Activated T-helper 1 cell treated with Interleukin-2 at 50 U/mL for 16 hours (primary cell): ENCODE results near the gene ALDH7A1.
"Not testable (repeated sequence)": the region's sequence is repeated elsewhere in the genome, so short reads cannot be mapped to it uniquely, and the experiment has no call there.

Source experiments
- DNase-seq: peaks from one replicate; pipeline ENCODE4 v3.0.0-alpha.2; 2020; ENCODE audit warnings: low read depth

ALDH7A1 gene

GRCh38 chr5:126594748-126595485 is at the start of gene ALDH7A1:
TSS of gene ALDH7A1 (minus strand) at chr5:126595219. CDS start at chr5:126595198, 21 bp downstream.
- DNase-seq, result peak; percentile 13

DNA sequence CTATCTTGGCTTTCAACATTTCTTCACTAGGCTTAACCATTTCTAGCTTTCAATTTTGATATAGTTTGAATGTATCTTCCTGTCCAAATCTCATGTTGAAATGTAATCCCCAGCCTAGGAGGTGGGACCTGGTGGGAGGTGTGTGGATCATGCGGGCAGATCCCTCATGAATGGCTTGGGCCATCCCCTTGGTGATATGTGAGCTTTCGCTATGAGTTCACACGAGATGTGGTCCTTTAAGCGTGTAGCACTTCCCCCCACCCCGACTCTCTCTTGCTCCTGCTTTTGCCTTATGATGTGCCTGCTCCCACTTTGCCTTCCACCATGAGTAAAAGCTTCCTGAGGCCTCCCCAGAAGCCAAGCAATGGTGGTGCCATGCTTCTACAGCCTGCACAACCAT is 46.4 kb upstream of the ALDH7A1 start:
- no peak for DNase-seq

DNA sequence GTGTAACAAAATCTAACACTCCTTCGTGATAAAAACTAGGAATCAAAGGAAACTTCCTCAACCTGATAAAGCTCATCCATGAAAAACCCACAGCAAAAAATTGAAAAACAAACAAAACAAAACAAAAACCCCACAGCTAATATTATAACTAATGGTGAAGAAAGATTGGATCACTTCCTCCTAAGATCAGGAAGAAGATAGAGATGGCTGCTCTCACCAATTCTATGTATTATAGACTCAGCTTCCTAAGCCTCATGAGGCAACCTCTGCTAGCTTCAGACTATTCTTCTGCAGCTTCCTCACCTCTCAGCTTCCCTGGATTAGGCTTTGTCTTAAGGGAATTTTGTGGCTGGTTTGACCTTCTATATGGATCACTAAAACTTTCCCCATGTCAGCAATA is 45.8 kb upstream of the ALDH7A1 start:
- DNase-seq, result no peak

- no peak for DNase-seq
Observed at GRCh38 chr5:126636956-126637355, 41.9 kb upstream of the ALDH7A1 start.

DNA sequence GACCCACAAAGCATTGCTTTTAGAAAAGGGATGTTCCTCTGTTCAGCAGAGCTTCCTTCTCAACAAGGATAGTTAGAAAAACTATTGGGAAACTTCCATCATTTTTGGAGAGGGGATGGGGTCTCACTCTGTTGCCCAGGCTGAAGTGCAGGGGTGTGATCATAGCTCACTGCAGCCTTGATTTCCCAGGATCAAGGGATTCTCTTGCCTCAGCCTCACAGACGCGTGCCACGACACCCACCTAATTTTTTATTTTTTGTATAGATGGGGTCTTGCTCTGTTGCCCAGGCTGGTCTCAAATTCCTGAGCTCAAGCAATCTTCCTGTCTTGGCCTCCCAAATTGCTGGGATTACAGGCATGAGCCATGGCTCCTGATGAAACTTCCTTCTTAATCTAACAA is 40.6 kb upstream of the ALDH7A1 start:
- no peak for DNase-seq

DNA sequence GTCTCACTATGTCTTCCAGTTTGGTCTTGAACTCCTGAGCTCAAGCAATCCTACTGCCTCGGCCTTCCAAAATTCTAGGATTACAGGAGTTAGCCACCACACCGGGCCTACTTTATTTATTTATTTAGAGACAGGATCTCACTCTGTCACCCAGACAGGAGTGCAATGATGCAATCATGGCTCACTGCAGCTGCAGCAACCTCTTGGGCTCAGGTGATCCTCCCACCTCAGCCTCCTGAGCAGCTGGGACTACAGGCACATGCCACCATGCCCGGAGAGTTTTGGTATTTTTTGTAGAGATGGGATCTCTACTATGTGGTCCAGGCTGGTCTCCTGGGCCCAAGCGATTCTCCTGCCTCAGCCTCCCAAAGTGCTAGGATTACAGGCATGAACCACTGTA is 38.5 kb upstream of the ALDH7A1 start:
- no peak for DNase-seq

- no peak for DNase-seq
Observed at GRCh38 chr5:126631920-126632319, 36.9 kb upstream of the ALDH7A1 start.

GRCh38 chr5:126628102-126628501 is 33.1 kb upstream of the ALDH7A1 start:
- DNase-seq, result no peak

DNA sequence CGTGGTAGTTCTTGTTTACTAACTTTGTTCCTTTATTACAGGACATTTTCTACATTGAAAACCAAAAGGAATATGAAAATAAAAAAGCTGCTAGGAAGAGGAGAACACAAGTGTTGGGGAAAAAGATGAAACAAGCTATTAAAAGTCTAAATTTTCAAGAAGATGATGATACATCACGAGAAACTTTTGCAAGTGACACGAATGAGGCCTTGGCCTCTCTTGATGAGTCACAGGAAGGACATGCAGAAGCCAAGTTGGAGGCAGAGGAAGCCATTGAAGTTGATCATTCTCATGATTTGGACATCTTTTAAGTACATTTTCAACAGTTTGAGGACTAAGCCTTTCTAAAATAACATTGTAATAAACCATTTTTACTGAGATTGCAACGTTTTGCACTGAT is 29.5 kb upstream of the ALDH7A1 start:
- no peak for DNase-seq

- DNase-seq, result no peak
Observed at GRCh38 chr5:126619781-126620180, 24.8 kb upstream of the ALDH7A1 start.

GRCh38 chr5:126617603-126618002 is 22.6 kb upstream of the ALDH7A1 start:
- not testable (repeated sequence) for DNase-seq

DNA sequence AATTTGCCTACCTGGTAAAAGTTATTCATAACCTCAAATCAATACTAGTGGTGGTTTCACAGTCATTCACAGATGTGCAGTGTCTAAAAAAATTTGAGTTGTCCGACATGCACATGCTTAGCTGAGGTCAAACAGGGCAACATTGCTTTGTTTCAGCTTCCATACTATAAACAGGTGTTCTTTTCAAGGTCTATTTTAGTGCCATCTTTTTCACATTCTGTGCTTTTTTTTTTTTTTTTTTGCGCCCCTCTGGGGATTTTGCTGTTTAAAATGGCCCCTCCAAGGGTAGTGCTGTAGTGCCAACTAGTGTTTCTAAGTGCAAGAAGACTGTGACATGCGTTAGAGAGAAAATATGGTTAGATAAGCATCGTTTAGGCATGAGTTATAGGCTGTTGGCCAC is 20.3 kb upstream of the ALDH7A1 start:
- DNase-seq, result no peak

- no peak for DNase-seq
Observed at GRCh38 chr5:126613941-126614592, 19.0 kb upstream of the ALDH7A1 start.

DNA sequence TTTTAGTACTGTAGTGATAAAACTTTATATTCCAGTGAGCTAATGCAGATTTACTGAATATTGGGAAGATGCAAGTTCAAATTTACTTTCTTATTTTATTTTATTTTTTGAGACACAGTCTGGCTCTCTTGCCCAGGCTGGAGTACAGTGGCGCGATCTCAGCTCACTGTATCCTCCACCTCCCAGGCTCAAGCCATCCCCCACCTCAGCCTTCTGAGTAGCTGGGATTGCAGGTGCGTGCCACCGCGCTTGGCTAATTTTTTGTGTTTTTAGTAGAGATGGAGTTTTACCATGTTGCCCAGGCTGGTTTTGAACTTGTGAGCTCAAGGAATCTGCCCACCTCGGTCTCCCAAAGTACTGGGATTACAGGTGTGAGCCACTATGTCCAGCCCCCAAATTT is 15.6 kb upstream of the ALDH7A1 start:
- no peak for DNase-seq

DNA sequence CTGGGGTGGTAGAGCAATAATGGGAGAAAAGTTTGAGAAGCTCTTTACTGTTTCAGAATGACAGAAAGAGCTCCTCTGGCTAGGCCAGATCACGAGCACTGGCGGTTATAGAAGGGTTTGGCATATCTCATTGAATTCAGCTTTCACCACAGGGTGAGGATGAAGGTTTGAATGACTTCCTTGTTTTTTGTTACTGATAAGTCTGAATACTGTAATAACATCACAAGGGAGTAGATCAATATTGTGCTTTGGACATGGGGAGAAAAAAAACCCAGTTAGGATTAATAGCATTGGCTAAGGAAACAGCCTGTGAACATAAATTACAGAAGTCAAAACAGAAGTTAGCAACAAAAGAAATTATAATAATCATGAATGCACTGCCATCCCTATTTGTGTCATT is 15.1 kb upstream of the ALDH7A1 start:
- no peak for DNase-seq

- no peak for DNase-seq
Observed at GRCh38 chr5:126605525-126605924, 10.5 kb upstream of the ALDH7A1 start.

- DNase-seq, result no peak
Observed at GRCh38 chr5:126603402-126603991, 8.5 kb upstream of the ALDH7A1 start.

DNA sequence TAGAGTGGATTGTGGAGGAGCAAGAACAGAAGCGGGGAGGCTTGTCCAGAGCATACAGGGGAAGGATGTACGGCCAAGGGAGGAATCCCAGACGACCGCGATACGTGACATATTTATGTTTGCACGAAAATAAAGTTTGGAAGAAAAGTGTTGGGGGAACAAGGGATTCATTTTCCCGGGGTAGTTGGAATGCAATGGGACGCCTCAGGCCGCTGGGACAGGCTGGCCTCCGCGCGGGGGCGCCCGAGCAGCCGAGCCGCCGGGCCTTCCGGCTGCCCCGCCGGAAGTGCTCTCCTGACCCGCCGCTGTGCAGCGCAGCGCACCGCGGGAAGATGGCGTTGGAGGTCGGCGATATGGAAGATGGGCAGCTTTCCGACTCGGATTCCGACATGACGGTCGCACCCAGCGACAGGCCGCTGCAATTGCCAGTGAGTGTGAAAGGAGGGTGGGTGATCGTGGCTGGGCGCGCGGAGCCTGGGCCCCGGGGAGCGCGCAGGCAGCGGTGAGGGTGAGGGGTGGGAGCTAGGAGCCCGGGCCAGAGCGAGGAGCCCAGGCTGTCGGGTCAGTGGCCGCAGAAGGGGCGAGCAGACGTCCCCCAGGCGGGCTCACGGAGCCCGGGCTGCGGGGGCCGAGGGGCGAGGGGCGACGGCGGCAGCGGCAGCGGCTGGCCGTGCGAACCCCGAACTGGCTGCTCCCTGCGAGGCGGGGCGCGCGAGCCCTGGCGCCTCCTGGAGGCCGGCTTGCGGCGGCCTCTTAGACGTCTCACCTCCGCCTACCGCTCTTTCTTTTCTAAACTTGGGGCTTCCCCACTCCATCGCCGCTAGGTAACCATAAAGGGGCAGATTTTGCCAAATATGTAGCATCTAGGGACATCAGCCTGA is 5.9 kb upstream of the ALDH7A1 start, which contains the start of gene PHAX:
Gene PHAX (plus strand): TSS at position 317 of the 881 bp plus-strand sequence. CDS start 16 bp downstream, at position 333.
- peak; percentile 64 for DNase-seq

- DNase-seq, result not testable (repeated sequence)
Observed at GRCh38 chr5:126599971-126600630, 5.1 kb upstream of the ALDH7A1 start.

- no peak for DNase-seq
Observed at GRCh38 chr5:126599499-126599898, 4.5 kb upstream of the ALDH7A1 start.

GRCh38 chr5:126597156-126597555 is 2.1 kb upstream of the ALDH7A1 start:
- DNase-seq, result no peak
